Measurements from ENCODE around the gene CDKN1B. TPM values are rescaled to one million over a fixed set of nuclear protein-coding genes. Genes with fewer than 3 reads are reported as not detected.
"Not testable (repeated sequence)": the region's sequence is repeated elsewhere in the genome, so short reads cannot be mapped to it uniquely, and the experiment has no call there.

Gene CDKN1B
- total RNA-seq, 1 experiment from 2014 or later: 37.6 TPM

- H3K4me3 ChIP-seq: peak overlapping the region; percentile 80
- DNase-seq: peak; percentile 95 to 96
- H3K27ac ChIP-seq: peak overlapping the region; percentile 97
Observed at GRCh38 chr12:12725086-12725955, 8.2 kb downstream of the CDKN1B start.

GRCh38 chr12:12725956-12726554 lies 8.9 kb downstream of the CDKN1B start:
- peaks cover 4% of the 10 kb centered on the region; the same call in 1 of the 2 replicates for H3K36me3 ChIP-seq
- H3K9me3 ChIP-seq (replicated peaks): no peaks in the 10 kb centered on the region
- DNase-seq: no peak
- H3K27ac ChIP-seq: peak overlapping the region; percentile 97
- H3K27me3 ChIP-seq: no peaks in the 10 kb centered on the region
- H3K4me1 ChIP-seq: peaks cover 13% of the 10 kb centered on the region
- H3K4me3 ChIP-seq: peak overlapping the region; percentile 80

More at GRCh38 chr12:12725086-12725955, 8.2 kb downstream of the CDKN1B start:
- Histone ChIP-seq H3K36me3 (peaks cover 6% of the 10 kb centered on the region; the same call in 1 of the 2 replicates), H3K27me3 (no peaks in the 10 kb centered on the region), H3K4me1 (peaks cover 13% of the 10 kb centered on the region), H3K9me3 (replicated peaks) (no peaks in the 10 kb centered on the region)

GRCh38 chr12:12726555-12727093 lies 9.5 kb downstream of the CDKN1B start:
- H3K4me3 ChIP-seq: peak overlapping the region; percentile 80
- peak overlapping the region; percentile 97 for H3K27ac ChIP-seq
- peak in 1 of 2 experiments; percentile 44 for DNase-seq
- peaks cover 13% of the 10 kb centered on the region for H3K4me1 ChIP-seq
- H3K9me3 ChIP-seq (replicated peaks): no peaks in the 10 kb centered on the region
- H3K27me3 ChIP-seq: no peaks in the 10 kb centered on the region
- H3K36me3 ChIP-seq: peaks cover 4% of the 10 kb centered on the region; the same call in 1 of the 2 replicates

- no peak for DNase-seq
- no peaks in the 10 kb centered on the region for H3K27me3 ChIP-seq
- peaks cover 23% of the 10 kb centered on the region for H3K4me1 ChIP-seq
- no peaks in the 10 kb centered on the region for H3K9me3 ChIP-seq (replicated peaks)
- H3K4me3 ChIP-seq: no peak overlapping the region
- no peaks in the 10 kb centered on the region; the same call in 1 of the 2 replicates for H3K36me3 ChIP-seq
- H3K27ac ChIP-seq: no peak overlapping the region
Observed at GRCh38 chr12:12731178-12731577, 14.0 kb downstream of the CDKN1B start.

DNA sequence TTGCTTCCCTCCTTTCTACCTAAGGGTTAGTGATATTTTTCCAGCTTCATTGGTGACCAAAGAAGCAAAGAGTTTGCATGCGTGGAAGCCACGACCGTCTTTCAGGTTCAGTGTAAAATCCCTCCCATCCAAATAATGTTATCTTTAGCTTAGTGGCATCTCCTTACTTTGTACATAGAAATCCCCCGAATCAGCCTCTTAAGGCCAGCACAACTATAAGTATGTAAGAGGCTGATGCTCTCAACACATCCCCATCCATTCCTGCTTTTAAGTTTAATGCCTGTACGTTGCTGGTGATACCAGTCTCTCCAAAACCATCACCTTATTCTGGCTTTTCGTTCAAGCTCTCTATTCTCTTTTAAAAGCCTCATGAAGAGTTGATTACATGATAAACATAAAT lies 14.6 kb downstream of the CDKN1B start:
- peaks cover 19% of the 10 kb centered on the region for H3K4me1 ChIP-seq
- H3K27ac ChIP-seq: no peak overlapping the region
- H3K36me3 ChIP-seq: no peaks in the 10 kb centered on the region; the same call in 1 of the 2 replicates
- no peak overlapping the region for H3K4me3 ChIP-seq
- no peak for DNase-seq
- no peaks in the 10 kb centered on the region for H3K9me3 ChIP-seq (replicated peaks)
- no peaks in the 10 kb centered on the region for H3K27me3 ChIP-seq

- no peak for DNase-seq
- Histone ChIP-seq H3K27ac (no peak overlapping the region), H3K4me1 (peaks cover 21% of the 10 kb centered on the region), H3K27me3 (no peaks in the 10 kb centered on the region), H3K36me3 (no peaks in the 10 kb centered on the region; the same call in 1 of the 2 replicates), H3K4me3 (no peak overlapping the region), H3K9me3 (replicated peaks) (no peaks in the 10 kb centered on the region)
Observed at GRCh38 chr12:12733118-12733517, 15.9 kb downstream of the CDKN1B start.

DNA sequence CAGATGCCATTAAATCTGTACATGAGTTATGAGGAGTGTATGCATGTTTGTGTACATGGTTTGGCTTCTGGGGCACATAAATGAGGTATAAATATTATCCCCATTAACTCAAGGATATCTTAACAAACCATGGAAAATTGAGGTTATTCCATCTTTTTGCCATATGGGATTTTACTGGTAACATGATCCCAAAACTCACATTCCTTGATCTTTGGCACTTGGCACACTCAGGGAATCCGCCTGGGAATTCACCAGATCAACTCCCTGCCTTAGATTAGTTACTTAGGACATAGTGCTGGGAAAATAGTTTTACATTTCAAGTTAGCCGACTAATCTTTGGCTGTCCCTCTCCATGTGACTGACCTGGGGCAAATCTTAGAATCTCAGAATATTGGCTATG lies 16.9 kb downstream of the CDKN1B start:
- no peaks in the 10 kb centered on the region for H3K9me3 ChIP-seq (replicated peaks)
- no peaks in the 10 kb centered on the region for H3K36me3 ChIP-seq
- no peaks in the 10 kb centered on the region for H3K27me3 ChIP-seq
- no peak overlapping the region for H3K4me3 ChIP-seq
- peaks cover 21% of the 10 kb centered on the region for H3K4me1 ChIP-seq
- DNase-seq: peak; percentile 72 to 88
- H3K27ac ChIP-seq: peak overlapping the region; percentile 19

DNA sequence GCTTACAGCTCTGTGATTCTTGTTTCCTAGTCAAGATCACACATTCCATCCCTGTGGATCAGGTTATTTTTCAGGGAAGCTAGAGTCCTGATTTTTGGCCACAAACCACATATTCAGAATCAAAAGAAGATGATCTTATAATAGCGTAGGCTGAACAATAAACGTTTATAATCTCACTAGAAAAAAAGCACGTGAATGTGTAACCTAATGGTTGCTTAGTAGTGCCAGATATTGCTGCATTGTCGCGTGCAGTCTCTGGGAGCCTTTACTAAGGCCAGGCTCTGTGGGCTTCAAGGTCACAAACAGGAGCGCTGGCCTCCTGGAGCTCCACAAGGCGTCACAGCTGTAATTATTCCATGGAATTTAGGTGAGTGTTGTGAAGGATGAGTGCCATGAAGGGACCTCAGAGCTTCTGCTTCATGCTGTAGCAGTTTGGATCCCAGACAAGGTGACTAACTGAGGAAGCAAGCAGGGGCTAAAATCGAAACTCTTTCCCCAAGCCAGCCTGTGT lies 17.4 kb downstream of the CDKN1B start:
- DNase-seq: no peak
- no peaks in the 10 kb centered on the region for H3K27me3 ChIP-seq
- no peaks in the 10 kb centered on the region for H3K9me3 ChIP-seq (replicated peaks)
- peak overlapping the region; percentile 19 for H3K27ac ChIP-seq
- H3K36me3 ChIP-seq: no peaks in the 10 kb centered on the region
- H3K4me1 ChIP-seq: peaks cover 21% of the 10 kb centered on the region
- no peak overlapping the region for H3K4me3 ChIP-seq

DNA sequence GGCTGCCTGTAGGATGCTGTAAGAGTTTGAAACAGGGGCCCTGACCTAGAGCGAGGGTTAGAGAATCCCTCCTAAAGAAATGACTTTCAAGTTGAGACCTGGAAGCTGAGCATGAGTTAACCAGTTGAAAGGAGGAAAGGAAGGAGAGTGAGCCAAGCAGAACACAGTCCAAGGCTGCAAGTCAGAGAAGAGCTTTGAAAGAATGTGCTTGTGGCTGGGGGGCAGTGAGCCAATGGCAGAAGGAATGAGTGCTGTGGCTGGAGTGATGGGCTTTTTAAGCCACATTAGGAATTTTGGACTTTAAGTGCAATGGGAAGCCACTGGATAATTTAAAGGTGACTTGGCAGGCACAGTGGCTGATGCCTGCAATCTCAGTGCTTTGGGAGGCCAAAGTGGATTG lies 18.1 kb downstream of the CDKN1B start:
- no peak overlapping the region for H3K27ac ChIP-seq

DNA sequence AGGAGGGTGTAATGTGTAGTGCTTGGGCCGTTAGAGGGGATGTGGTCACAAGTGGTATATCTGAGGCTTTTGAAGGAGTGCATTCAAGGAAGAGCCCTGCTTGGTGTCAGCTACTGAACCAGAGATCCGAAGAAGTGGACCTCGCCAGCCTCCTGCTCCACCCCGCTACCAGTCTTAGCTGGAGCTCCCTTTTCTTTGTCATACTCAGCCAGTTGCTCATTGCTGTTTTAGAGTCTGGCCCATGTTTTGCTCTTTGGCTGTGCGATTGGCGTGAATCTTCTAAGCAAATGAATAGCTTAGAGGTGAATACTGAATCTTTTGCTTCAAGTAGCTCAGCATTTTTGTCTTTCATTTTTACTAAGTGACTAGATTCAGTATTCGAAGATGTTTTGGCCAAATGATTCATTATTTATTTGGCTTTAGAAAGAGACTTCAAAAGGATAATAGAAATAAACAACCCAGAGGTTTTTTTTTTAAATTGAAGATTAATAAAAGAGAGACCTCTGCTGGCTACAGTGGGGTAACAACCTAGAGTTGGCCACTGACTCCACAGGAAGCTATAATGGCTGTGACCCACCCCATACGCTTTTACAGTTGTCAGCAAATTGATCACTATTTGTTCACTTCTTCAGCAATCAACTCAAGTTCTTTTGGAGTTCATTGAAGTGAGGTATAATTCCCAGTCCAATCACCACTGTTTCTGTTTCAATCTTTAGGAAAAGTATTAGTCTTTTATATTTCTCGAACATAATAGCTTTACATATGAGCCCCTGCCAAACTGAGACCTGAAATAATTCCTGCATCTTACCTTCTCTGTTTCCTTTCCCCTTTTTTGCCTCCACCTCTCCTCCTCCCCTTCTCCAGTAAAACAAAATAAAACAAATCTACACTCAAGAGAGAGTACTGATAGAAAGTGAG lies 19.9 kb downstream of the CDKN1B start:
- DNase-seq: peak in 1 of 2 experiments; percentile 47
- peaks cover 21% of the 10 kb centered on the region for H3K4me1 ChIP-seq
- no peaks in the 10 kb centered on the region for H3K27me3 ChIP-seq
- no peak overlapping the region for H3K4me3 ChIP-seq
- no peak overlapping the region for H3K27ac ChIP-seq
- no peaks in the 10 kb centered on the region for H3K36me3 ChIP-seq
- H3K9me3 ChIP-seq (replicated peaks): no peaks in the 10 kb centered on the region

More for the DNA sequence above, 18.1 kb downstream of the CDKN1B start:
- no peak for DNase-seq
- H3K4me1 ChIP-seq: peaks cover 21% of the 10 kb centered on the region
- H3K36me3 ChIP-seq: no peaks in the 10 kb centered on the region
- H3K9me3 ChIP-seq (replicated peaks): no peaks in the 10 kb centered on the region
- no peak overlapping the region for H3K4me3 ChIP-seq
- no peaks in the 10 kb centered on the region for H3K27me3 ChIP-seq

DNA sequence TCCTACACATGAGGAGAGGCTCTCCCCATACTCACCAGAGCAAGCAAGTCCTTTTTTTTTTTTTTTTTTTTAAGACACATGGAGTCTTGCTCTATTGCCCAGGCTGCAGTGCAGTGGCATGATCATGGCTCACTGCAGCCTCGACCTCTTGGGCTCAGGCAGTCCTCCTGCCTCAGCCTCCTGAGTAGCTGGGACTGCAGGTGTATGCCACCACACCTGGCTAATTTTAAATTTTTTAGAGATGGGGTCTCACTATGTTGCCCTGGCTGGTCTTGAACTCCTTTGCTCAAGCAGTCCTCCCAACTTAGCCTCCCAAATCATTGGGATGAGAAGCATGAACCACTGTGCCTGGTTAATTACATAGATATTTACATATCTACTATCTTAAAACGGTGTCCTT lies 21.0 kb downstream of the CDKN1B start:
- peaks cover 21% of the 10 kb centered on the region for H3K4me1 ChIP-seq
- not testable (repeated sequence) for H3K9me3 ChIP-seq (replicated peaks); H3K4me3 ChIP-seq; H3K36me3 ChIP-seq; DNase-seq; H3K27me3 ChIP-seq; H3K27ac ChIP-seq

DNA sequence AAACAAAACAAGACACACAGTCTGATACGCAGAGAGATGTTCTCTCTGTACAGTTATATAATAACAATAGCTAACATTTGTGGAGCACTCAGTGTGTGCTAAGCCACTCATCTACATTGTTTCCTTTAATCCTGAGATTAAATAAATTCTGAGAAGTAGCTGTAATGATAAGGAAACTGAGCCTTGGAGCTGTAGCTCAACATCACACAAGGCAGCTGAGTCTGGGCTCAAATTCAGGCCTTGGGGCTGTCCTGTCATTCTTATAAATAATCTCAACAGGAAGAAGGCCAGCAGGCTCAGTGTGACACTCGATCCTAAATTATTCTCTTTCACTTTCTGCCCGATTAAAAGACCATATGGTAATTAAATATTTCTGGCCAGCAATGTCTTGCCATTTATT lies 24.5 kb downstream of the CDKN1B start:
- Histone ChIP-seq H3K36me3 (no peaks in the 10 kb centered on the region), H3K4me1 (peaks cover 20% of the 10 kb centered on the region), H3K4me3 (no peak overlapping the region), H3K27me3 (no peaks in the 10 kb centered on the region), H3K9me3 (replicated peaks) (no peaks in the 10 kb centered on the region), H3K27ac (no peak overlapping the region)
- no peak for DNase-seq

- no peak for DNase-seq
- Histone ChIP-seq H3K4me3 (no peak overlapping the region), H3K27ac (no peak overlapping the region), H3K4me1 (peaks cover 29% of the 10 kb centered on the region), H3K36me3 (no peaks in the 10 kb centered on the region), H3K27me3 (no peaks in the 10 kb centered on the region), H3K9me3 (replicated peaks) (no peaks in the 10 kb centered on the region)
Observed at GRCh38 chr12:12744546-12745305, 27.6 kb downstream of the CDKN1B start.
